IMR-90 (cell line): Measurements from ENCODE around the gene RBFOX2. TPM values are rescaled to one million over a fixed set of nuclear protein-coding genes. Genes with fewer than 3 reads are reported as not detected.

Experiments
- ATAC-seq: fragments of 200-7000 bp; cut with Tn5 transposase; 2 replicates; pipeline ENCODE4 v1.9.1; 2020; ENCODE audit warnings: low read depth, mild to moderate bottlenecking, moderate library complexity
- BruUV-seq: library from RNA; stranded (reverse); fragments of 400-500 nt; replicated peaks from 2 replicates; lab custom pipeline; 2021; lab: Mats Ljungman, UMichigan
- CTCF ChIA-PET: fragments of 300-600 bp; formaldehyde crosslinking; extraction: SDS; loops from one replicate; lab custom pipeline; 2021; ENCODE audit warnings: antibody characterized with exemption; lab: Yijun Ruan, JAX
- POLR2A ChIA-PET: fragments of 300-600 bp; sonication (Branson Sonifier 250); formaldehyde crosslinking; loops from one replicate; lab custom pipeline; 2022; ENCODE audit warnings: antibody characterized with exemption; ENCODE audit not compliant: unreplicated experiment; lab: Charles Lee
- DNase-seq: peaks from one replicate; pipeline ENCODE4 v3.0.0; 2013
- H2AFZ ChIP-seq: replicated peaks from 2 replicates; pipeline ENCODE3; 2013; ENCODE audit warnings: low read length, mild to moderate bottlenecking; ENCODE audit not compliant: poor library complexity
- H2AK5ac ChIP-seq: 2 replicates; pipeline ENCODE4 v1.6.1; 2013; ENCODE audit warnings: low read depth, low read length, inconsistent platforms
- H2AK9ac ChIP-seq: replicated peaks from 2 replicates; pipeline ENCODE3; 2013; ENCODE audit warnings: mild to moderate bottlenecking, low read depth, low read length, moderate library complexity; ENCODE audit not compliant: poor library complexity
- H2BK120ac ChIP-seq: 2 replicates; pipeline ENCODE4 v1.6.1; 2013; ENCODE audit warnings: low read depth, low read length, inconsistent platforms
- H2BK15ac ChIP-seq: 3 replicates; pipeline ENCODE4 v1.6.1; 2013; ENCODE audit warnings: low read depth, low read length, inconsistent platforms
- H2BK20ac ChIP-seq: 2 replicates; pipeline ENCODE4 v1.6.1; 2013; ENCODE audit warnings: low read depth, mild to moderate bottlenecking, inconsistent platforms, low read length, moderate library complexity
- H2BK5ac ChIP-seq: 2 replicates; pipeline ENCODE4 v1.6.1; 2013; ENCODE audit warnings: mild to moderate bottlenecking, low read depth, low read length, inconsistent platforms; ENCODE audit not compliant: poor library complexity, severe bottlenecking
- H3K14ac ChIP-seq: replicated peaks from 2 replicates; pipeline ENCODE4 v1.6.1; 2013; ENCODE audit warnings: low read depth, low read length, inconsistent platforms
- H3K18ac ChIP-seq: 2 replicates; pipeline ENCODE4 v1.6.1; 2013; ENCODE audit warnings: low read depth, low read length, control low read depth
- H3K23ac ChIP-seq: 2 replicates; pipeline ENCODE4 v1.6.1; 2013; ENCODE audit warnings: low read depth, low read length, inconsistent platforms
- H3K27ac ChIP-seq: 2 replicates; pipeline ENCODE4 v1.5.1; 2013; ENCODE audit warnings: mild to moderate bottlenecking, control low read depth, low read length; ENCODE audit not compliant: insufficient read depth
- H3K27me3 ChIP-seq: 2 replicates; pipeline ENCODE4 v1.6.1; 2013; ENCODE audit warnings: low read length; ENCODE audit not compliant: control insufficient read depth, insufficient read depth
- H3K36me3 ChIP-seq: 2 replicates; pipeline ENCODE4 v1.6.1; 2013; ENCODE audit warnings: low read length, mixed read lengths; ENCODE audit not compliant: control insufficient read depth, insufficient read depth
- H3K4ac ChIP-seq: 2 replicates; pipeline ENCODE4 v1.6.1; 2013; ENCODE audit warnings: low read depth, low read length, inconsistent platforms
- H3K4me1 ChIP-seq: 2 replicates; pipeline ENCODE4 v1.6.1; 2013; ENCODE audit warnings: low read length, mixed read lengths; ENCODE audit not compliant: control insufficient read depth, insufficient read depth
- H3K4me2 ChIP-seq: 2 replicates; pipeline ENCODE4 v1.6.1; 2013; ENCODE audit warnings: low read depth, mild to moderate bottlenecking, control low read depth, low read length, moderate library complexity
- H3K4me3 ChIP-seq: 2 replicates; pipeline ENCODE4 v1.5.1; 2013; ENCODE audit warnings: low read depth, mild to moderate bottlenecking, control low read depth, low read length, moderate library complexity; ENCODE audit not compliant: insufficient read depth
- H3K56ac ChIP-seq: 2 replicates; pipeline ENCODE4 v1.6.1; 2013; ENCODE audit warnings: low read length, inconsistent platforms; ENCODE audit not compliant: insufficient read depth; ENCODE audit errors: extremely low read depth
- H3K79me1 ChIP-seq, 2 experiments: 2 replicates each; pipeline ENCODE4 v1.6.1; 2013; ENCODE audit warnings: low read length in 2 of 2, inconsistent platforms in 1 of 2, low read depth in 1 of 2
- H3K9ac ChIP-seq: 2 replicates; pipeline ENCODE4 v1.6.1; 2013; ENCODE audit warnings: low read depth, low read length, control low read depth
- H3K9me1 ChIP-seq: 2 replicates; pipeline ENCODE4 v1.6.1; 2013; ENCODE audit warnings: low read length, inconsistent platforms; ENCODE audit not compliant: insufficient read depth
- H3K9me3 ChIP-seq: 2 replicates; pipeline ENCODE4 v1.6.1; 2013; ENCODE audit warnings: low read length; ENCODE audit not compliant: control insufficient read depth, insufficient read depth
- H4K20me1 ChIP-seq: 2 replicates; pipeline ENCODE4 v1.6.1; 2013; ENCODE audit warnings: low read length, inconsistent platforms; ENCODE audit not compliant: insufficient read depth
- H4K5ac ChIP-seq: 2 replicates; pipeline ENCODE4 v1.6.1; 2013; ENCODE audit warnings: mild to moderate bottlenecking, low read depth, low read length, control low read depth
- H4K8ac ChIP-seq, 2 experiments: 2 replicates each; pipeline ENCODE4 v1.6.1; 2013; ENCODE audit warnings: low read depth in 2 of 2, low read length in 2 of 2, control low read depth in 1 of 2, inconsistent platforms in 1 of 2
- H4K91ac ChIP-seq: 2 replicates; pipeline ENCODE4 v1.6.1; 2013; ENCODE audit warnings: low read depth, low read length, inconsistent platforms; ENCODE audit not compliant: insufficient read depth
- BHLHE40 ChIP-seq: fragments of 150-350 bp; IDR thresholded peaks from 2 replicates; pipeline ENCODE4 v1.6.1; 2016; ENCODE audit warnings: mild to moderate bottlenecking, low read depth, low read length
- CEBPB ChIP-seq: IDR thresholded peaks from 2 replicates; pipeline ENCODE4 v1.6.1; 2012; ENCODE audit warnings: low read depth, low read length, improper control_type of control experiment
- CHD1 ChIP-seq: IDR thresholded peaks from 2 replicates; pipeline ENCODE4 v1.6.1; 2012; ENCODE audit warnings: low read depth, low read length, improper control_type of control experiment
- CTCF ChIP-seq: conservative IDR thresholded peaks from 2 replicates; pipeline ENCODE4 v1.5.1; 2012; ENCODE audit warnings: mild to moderate bottlenecking, low read depth, low read length, improper control_type of control experiment
- ELK1 ChIP-seq: fragments of 150-350 bp; IDR thresholded peaks from 2 replicates; pipeline ENCODE4 v1.6.1; 2016; ENCODE audit warnings: low read depth, mild to moderate bottlenecking, low read length, moderate library complexity, borderline replicate concordance
- FOS ChIP-seq: fragments of 150-350 bp; IDR thresholded peaks from 2 replicates; pipeline ENCODE4 v1.6.1; 2016; ENCODE audit warnings: low read depth, low read length
- MAFK ChIP-seq: IDR thresholded peaks from 2 replicates; pipeline ENCODE4 v1.6.1; 2012; ENCODE audit warnings: low read depth, low read length, improper control_type of control experiment
- MAZ ChIP-seq: IDR thresholded peaks from 2 replicates; pipeline ENCODE4 v1.6.1; 2012; ENCODE audit warnings: low read depth, mild to moderate bottlenecking, low read length, improper control_type of control experiment, moderate library complexity, borderline replicate concordance
- MXI1 ChIP-seq: IDR thresholded peaks from 2 replicates; pipeline ENCODE4 v1.6.1; 2012; ENCODE audit warnings: low read depth, mild to moderate bottlenecking, low read length, moderate library complexity, borderline replicate concordance
- NFE2L2 ChIP-seq: fragments of 150-350 bp; IDR thresholded peaks from 2 replicates; pipeline ENCODE4 v1.6.1; 2016; ENCODE audit warnings: low read depth, mild to moderate bottlenecking, low read length
- POLR2A ChIP-seq: IDR thresholded peaks from 2 replicates; pipeline ENCODE4 v1.6.1; 2012; ENCODE audit warnings: mild to moderate bottlenecking, low read depth, low read length
- RAD21 ChIP-seq: IDR thresholded peaks from 2 replicates; pipeline ENCODE4 v1.6.1; 2012; ENCODE audit warnings: low read length, improper control_type of control experiment
- RCOR1 ChIP-seq: IDR thresholded peaks from 2 replicates; pipeline ENCODE4 v1.6.1; 2012; ENCODE audit warnings: mild to moderate bottlenecking, low read length, improper control_type of control experiment; ENCODE audit not compliant: insufficient replicate concordance
- RFX5 ChIP-seq: IDR thresholded peaks from 2 replicates; pipeline ENCODE4 v1.8.0; 2012; ENCODE audit warnings: low read depth, mild to moderate bottlenecking, low read length, moderate library complexity
- SMC3 ChIP-seq: fragments of 150-350 bp; IDR thresholded peaks from 2 replicates; pipeline ENCODE4 v1.6.1; 2016; ENCODE audit warnings: low read depth, mild to moderate bottlenecking, antibody characterized with exemption, low read length, moderate library complexity
- USF2 ChIP-seq: fragments of 150-350 bp; IDR thresholded peaks from 2 replicates; pipeline ENCODE4 v1.6.1; 2017; ENCODE audit warnings: mild to moderate bottlenecking, antibody characterized with exemption, low read length, low read depth
- WGBS, 2 experiments: methylation state at CpG; one replicate each; pipeline versions ENCODE4 v1.1.5 to v1.1.7; 2013; ENCODE audit warnings: missing lambda C conversion rate in 2 of 2; ENCODE audit not compliant: insufficient read length in 1 of 2; ENCODE audit errors: extremely low coverage in 2 of 2; 5-methylcytosine and 5-hydroxymethylcytosine counted together
- dilution Hi-C: fragments of 300-500 bp; cut with HindIII; formaldehyde crosslinking; loops from one replicate; pipeline ENCODE4 v1.14.3; 2018; ENCODE audit warnings: low sequenced_read_pairs; ENCODE audit not compliant: unreplicated experiment
- in situ Hi-C: fragments of 300-500 bp; cut with MboI; formaldehyde crosslinking; loops from 3 replicates; pipeline ENCODE4 v1.14.3; 2019; ENCODE audit warnings: low sequenced_read_pairs, inconsistent platforms, mixed read lengths
- intact Hi-C: fragments of 100-400 bp; cut with micrococcal nuclease; formaldehyde crosslinking; loops from 2 replicates; pipeline ENCODE4 v1.10.0; 2022
- polyA plus RNA-seq, 3 experiments: library from polyadenylated mRNA; depleted of rRNA; stranded (reverse); fragments of >200 nt; gene quantifications; 2 replicates each; pipeline ENCODE4 v1.2.3, GENCODE V29; 2012; ENCODE audit warnings: low replicate concordance in 1 of 3
- total RNA-seq: library from RNA; depleted of rRNA; stranded (reverse); fragments of >200 nt; gene quantifications from 2 replicates; pipeline ENCODE4 v1.2.3, GENCODE V29; 2012

RBFOX2 gene
- total and polyA plus RNA-seq, 2 of the 4 experiments (the other 2 are of a cell fraction), result 146 to 178 TPM

- intact Hi-C loops, result no loop called here
- dilution Hi-C loops, result no loop called here
- no peak overlapping the region for H3K14ac ChIP-seq
- H3K4ac ChIP-seq, result no peak overlapping the region
- no peak overlapping the region for H4K91ac ChIP-seq
- H3K4me3 ChIP-seq, result no peak overlapping the region
- no peak for DNase-seq
- H3K36me3 ChIP-seq, result peaks cover 11% of the 10 kb centered on the region
- H3K23ac ChIP-seq, result no peak overlapping the region
- no peak overlapping the region for H2AFZ ChIP-seq
- H2BK15ac ChIP-seq, result no peak overlapping the region
- ATAC-seq, result peak; percentile 64
- no peak overlapping the region for H2BK120ac ChIP-seq
- WGBS, 2 experiments, result no CpG with 5 or more reads among the region's 3 CpGs
- peak overlapping the region; percentile 62; the same call in 1 of the 2 replicates for H3K18ac ChIP-seq
- no peak overlapping the region for H3K9ac ChIP-seq
- H4K8ac ChIP-seq, result no peak overlapping the region
- no peak overlapping the region for H2AK5ac ChIP-seq
- in situ Hi-C loops, result no loop called here
- H3K9me3 ChIP-seq, result no peaks in the 10 kb centered on the region
- H4K5ac ChIP-seq, result 0 out of 2 replicates have a peak overlapping the region, but pooled peaks have one; percentile 41
- peaks cover 7% of the 10 kb centered on the region for H3K4me1 ChIP-seq
- no peaks in the 10 kb centered on the region for H3K27me3 ChIP-seq
- no peaks in the 10 kb centered on the region for H4K20me1 ChIP-seq
- H2BK20ac ChIP-seq, result no peak overlapping the region
- peaks cover 14 to 46% of the 10 kb centered on the region in 2 experiments for H3K79me1 ChIP-seq
- TF ChIP-seq FOS (no peak), RCOR1 (no peak), MXI1 (no peak), NFE2L2 (no peak), ELK1 (no peak), POLR2A (no peak), MAFK (no peak), MAZ (no peak), CHD1 (no peak), CTCF (no peak), USF2 (no peak), CEBPB (no peak), RAD21 (no peak), BHLHE40 (no peak), SMC3 (no peak), RFX5 (no peak)
- peak overlapping the region; percentile 79 for H3K4me2 ChIP-seq
- no TSS peak for BruUV-seq
- peaks cover 9% of the 10 kb centered on the region for H3K9me1 ChIP-seq
- H2AK9ac ChIP-seq, result no peak overlapping the region
- ChIA-PET POLR2A (no interaction called here), CTCF (no interaction called here)
- H2BK5ac ChIP-seq, result peak overlapping the region; percentile 2
- H3K56ac ChIP-seq, result no peak overlapping the region
- no peak overlapping the region for H3K27ac ChIP-seq
These were observed 275.8 kb downstream of the RBFOX2 start for GRCh38 chr22:35752863-35753189.
